ENCODE measurements around the gene SUPT3H.

DNA sequence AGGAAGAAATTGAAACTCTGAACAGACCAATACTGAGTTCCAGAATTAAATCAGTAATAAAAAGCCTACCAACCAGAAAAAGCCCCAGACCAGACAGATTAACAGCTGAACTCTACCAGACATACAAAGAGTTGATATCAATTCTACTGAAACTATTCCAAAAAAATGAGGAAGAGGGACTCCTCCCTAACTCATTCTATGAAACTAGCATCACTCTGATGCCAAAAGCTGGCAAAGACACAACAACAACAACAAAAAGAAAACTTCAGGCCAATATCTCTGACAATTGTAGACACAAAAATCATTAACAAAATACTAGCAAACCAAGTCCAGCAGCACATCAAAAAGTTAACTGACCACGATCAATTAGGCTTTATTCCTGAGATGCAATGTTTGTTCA is 295.6 kb downstream of the SUPT3H start:
- no peak for TF ChIP-seq EZH2 (IDR thresholded peaks at IDR 0.05; ENCODE audit: low read length)
- TF ChIP-seq, protein P1, sequence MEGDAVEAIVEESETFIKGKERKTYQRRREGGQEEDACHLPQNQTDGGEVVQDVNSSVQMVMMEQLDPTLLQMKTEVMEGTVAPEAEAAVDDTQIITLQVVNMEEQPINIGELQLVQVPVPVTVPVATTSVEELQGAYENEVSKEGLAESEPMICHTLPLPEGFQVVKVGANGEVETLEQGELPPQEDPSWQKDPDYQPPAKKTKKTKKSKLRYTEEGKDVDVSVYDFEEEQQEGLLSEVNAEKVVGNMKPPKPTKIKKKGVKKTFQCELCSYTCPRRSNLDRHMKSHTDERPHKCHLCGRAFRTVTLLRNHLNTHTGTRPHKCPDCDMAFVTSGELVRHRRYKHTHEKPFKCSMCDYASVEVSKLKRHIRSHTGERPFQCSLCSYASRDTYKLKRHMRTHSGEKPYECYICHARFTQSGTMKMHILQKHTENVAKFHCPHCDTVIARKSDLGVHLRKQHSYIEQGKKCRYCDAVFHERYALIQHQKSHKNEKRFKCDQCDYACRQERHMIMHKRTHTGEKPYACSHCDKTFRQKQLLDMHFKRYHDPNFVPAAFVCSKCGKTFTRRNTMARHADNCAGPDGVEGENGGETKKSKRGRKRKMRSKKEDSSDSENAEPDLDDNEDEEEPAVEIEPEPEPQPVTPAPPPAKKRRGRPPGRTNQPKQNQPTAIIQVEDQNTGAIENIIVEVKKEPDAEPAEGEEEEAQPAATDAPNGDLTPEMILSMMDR (optimal IDR thresholded peaks at IDR 0.05 in 1 of 3, IDR thresholded peaks at IDR 0.05 in 1 of 3, conservative IDR thresholded peaks at IDR 0.05 in 1 of 3; ENCODE audit: extremely low read depth in 1 of 3, insufficient read depth in 2 of 3, low read length in 3 of 3) = no peak
